Measurements from ENCODE around the gene CACNA1E.

CACNA1E gene

DNA sequence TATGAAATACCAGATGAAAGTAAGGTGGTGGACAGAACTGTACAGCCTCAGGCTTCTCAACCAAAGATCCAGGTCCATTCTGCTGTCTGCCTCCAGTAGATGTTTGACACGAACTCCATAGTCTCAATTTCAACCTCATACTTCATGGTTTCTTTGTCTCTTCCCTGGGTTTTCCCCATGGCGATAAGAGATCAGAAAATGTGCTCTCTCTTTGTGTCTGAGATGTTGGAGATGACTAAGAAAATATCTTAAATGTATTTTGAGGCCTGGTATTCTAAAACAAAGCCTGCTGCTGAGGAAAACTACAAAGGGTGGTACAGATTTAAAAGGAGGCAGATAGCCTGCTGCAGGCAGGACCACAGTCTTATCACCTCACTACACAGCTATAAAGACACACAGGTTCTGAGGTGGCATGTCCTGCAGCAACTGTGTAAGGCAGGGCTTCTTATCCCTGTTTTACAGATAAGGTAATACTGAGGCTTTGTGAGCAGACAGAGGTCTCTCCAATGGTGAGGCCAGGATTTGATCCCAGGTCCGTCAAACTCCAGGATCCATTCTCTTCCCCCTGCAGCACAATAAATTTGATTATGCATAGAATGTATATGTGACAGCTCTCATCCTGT is 40.0 kb upstream of the CACNA1E start:
- Histone ChIP-seq H3K27me3 (ENCODE audit: control insufficient read depth, insufficient read depth, low read length) (no peaks in the 10 kb centered on the region), H3K9me3 (ENCODE audit: control insufficient read depth, low read length) (no peaks in the 10 kb centered on the region)
- TF ChIP-seq, protein P1, sequence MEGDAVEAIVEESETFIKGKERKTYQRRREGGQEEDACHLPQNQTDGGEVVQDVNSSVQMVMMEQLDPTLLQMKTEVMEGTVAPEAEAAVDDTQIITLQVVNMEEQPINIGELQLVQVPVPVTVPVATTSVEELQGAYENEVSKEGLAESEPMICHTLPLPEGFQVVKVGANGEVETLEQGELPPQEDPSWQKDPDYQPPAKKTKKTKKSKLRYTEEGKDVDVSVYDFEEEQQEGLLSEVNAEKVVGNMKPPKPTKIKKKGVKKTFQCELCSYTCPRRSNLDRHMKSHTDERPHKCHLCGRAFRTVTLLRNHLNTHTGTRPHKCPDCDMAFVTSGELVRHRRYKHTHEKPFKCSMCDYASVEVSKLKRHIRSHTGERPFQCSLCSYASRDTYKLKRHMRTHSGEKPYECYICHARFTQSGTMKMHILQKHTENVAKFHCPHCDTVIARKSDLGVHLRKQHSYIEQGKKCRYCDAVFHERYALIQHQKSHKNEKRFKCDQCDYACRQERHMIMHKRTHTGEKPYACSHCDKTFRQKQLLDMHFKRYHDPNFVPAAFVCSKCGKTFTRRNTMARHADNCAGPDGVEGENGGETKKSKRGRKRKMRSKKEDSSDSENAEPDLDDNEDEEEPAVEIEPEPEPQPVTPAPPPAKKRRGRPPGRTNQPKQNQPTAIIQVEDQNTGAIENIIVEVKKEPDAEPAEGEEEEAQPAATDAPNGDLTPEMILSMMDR (IDR thresholded peaks at IDR 0.05) = no peak

DNA sequence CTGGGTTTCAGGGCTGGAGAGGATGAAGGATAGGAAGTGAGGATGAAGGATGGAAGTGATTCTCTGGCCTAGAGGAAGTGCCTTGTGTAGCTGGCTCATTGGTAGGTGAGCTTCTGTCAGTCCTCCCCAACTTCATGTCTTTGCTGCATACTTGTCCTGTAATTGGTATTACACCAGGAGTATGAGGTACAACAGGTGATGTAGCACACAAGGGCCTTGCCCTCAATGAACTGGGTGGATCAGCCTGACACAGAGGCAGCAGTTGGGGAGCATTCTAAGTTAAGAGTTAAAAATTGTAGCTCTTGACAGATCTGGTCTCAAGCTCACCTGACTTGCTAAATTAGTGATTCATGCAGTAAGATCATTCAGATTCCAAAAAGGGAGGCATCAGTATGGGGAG is 37.9 kb upstream of the CACNA1E start:
- no peak overlapping the region for H3K4me3 ChIP-seq (ENCODE audit: low read depth, low read length)
- TF ChIP-seq, protein P1 (IDR thresholded peaks at IDR 0.05) = no peak
- H3K36me3 ChIP-seq (ENCODE audit: control insufficient read depth, insufficient read depth, low read length) = no peaks in the 10 kb centered on the region
- no peaks in the 10 kb centered on the region for H3K79me2 ChIP-seq
- no peak overlapping the region for H3K9ac ChIP-seq
- no peak overlapping the region for H2AFZ ChIP-seq
- H3K9me3 ChIP-seq (ENCODE audit: control insufficient read depth, low read length) = no peaks in the 10 kb centered on the region
- H3K4me2 ChIP-seq (ENCODE audit: low read length) = no peak overlapping the region
- no peaks in the 10 kb centered on the region for H3K4me1 ChIP-seq
- H3K27ac ChIP-seq = no peak overlapping the region
- no peaks in the 10 kb centered on the region for H3K27me3 ChIP-seq (ENCODE audit: control insufficient read depth, insufficient read depth, low read length)

More for the DNA sequence above, 40.0 kb upstream of the CACNA1E start:
- Histone ChIP-seq H3K27ac (no peak overlapping the region), H3K4me3 (ENCODE audit: low read depth, low read length) (no peak overlapping the region), H3K4me2 (ENCODE audit: low read length) (no peak overlapping the region), H3K36me3 (ENCODE audit: control insufficient read depth, insufficient read depth, low read length) (no peaks in the 10 kb centered on the region), H3K4me1 (no peaks in the 10 kb centered on the region), H3K79me2 (no peaks in the 10 kb centered on the region), H3K9ac (no peak overlapping the region), H2AFZ (no peak overlapping the region)

DNA sequence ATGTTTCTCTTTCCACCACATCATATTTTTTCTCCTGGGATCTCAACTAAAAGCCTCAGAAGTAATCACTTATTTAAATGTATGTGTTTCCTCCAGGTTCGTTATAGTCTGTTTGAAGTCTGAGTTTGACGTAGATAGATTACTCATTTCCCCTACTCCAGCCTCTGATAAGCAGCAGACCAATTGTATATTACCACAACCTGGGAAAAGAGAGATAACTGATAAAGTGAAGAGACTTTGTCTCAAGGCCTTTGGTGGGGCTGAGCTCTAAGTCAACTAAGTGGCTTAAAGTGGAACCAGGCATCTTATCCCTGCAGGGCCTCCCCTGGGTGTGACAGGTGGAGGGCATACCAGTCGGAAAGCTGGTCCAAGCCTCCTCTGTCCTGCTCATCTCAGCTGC is 34.9 kb upstream of the CACNA1E start:
- no peak overlapping the region for H3K27ac ChIP-seq
- H3K9ac ChIP-seq = no peak overlapping the region
- no peaks in the 10 kb centered on the region for H3K9me3 ChIP-seq (ENCODE audit: control insufficient read depth, low read length)
- no peaks in the 10 kb centered on the region for H3K79me2 ChIP-seq
- H3K27me3 ChIP-seq (ENCODE audit: control insufficient read depth, insufficient read depth, low read length) = no peaks in the 10 kb centered on the region
- H3K4me3 ChIP-seq (ENCODE audit: low read depth, low read length) = no peak overlapping the region
- no peaks in the 10 kb centered on the region for H3K4me1 ChIP-seq
- TF ChIP-seq, protein P1 (IDR thresholded peaks at IDR 0.05) = no peak
- H3K4me2 ChIP-seq (ENCODE audit: low read length) = no peak overlapping the region
- H3K36me3 ChIP-seq (ENCODE audit: control insufficient read depth, insufficient read depth, low read length) = no peaks in the 10 kb centered on the region
- H2AFZ ChIP-seq = no peak overlapping the region

- Histone ChIP-seq H3K9me3 (ENCODE audit: control insufficient read depth, low read length) (no peaks in the 10 kb centered on the region), H3K36me3 (ENCODE audit: control insufficient read depth, insufficient read depth, low read length) (no peaks in the 10 kb centered on the region), H3K4me1 (no peaks in the 10 kb centered on the region), H3K4me2 (ENCODE audit: low read length) (no peak overlapping the region), H3K79me2 (no peaks in the 10 kb centered on the region), H3K4me3 (ENCODE audit: low read depth, low read length) (no peak overlapping the region), H3K27me3 (ENCODE audit: control insufficient read depth, insufficient read depth, low read length) (no peaks in the 10 kb centered on the region), H3K27ac (no peak overlapping the region), H2AFZ (no peak overlapping the region), H3K9ac (no peak overlapping the region)
- TF ChIP-seq, protein P1 (IDR thresholded peaks at IDR 0.05) = no peak
These were observed 31.6 kb upstream of the CACNA1E start for GRCh38 chr1:181451661-181452230.

- Histone ChIP-seq H2AFZ (no peak overlapping the region), H3K9me3 (ENCODE audit: control insufficient read depth, low read length) (no peaks in the 10 kb centered on the region), H3K27ac (no peak overlapping the region), H3K9ac (no peak overlapping the region), H3K4me2 (ENCODE audit: low read length) (no peak overlapping the region), H3K27me3 (ENCODE audit: control insufficient read depth, insufficient read depth, low read length) (no peaks in the 10 kb centered on the region), H3K4me3 (ENCODE audit: low read depth, low read length) (no peak overlapping the region), H3K79me2 (no peaks in the 10 kb centered on the region), H3K4me1 (no peaks in the 10 kb centered on the region), H3K36me3 (ENCODE audit: control insufficient read depth, insufficient read depth, low read length) (no peaks in the 10 kb centered on the region)
- TF ChIP-seq, protein P1 (IDR thresholded peaks at IDR 0.05) = no peak
These were observed 30.6 kb upstream of the CACNA1E start for GRCh38 chr1:181452746-181453145.
